ENCODE results near the gene CCDC167. TPM values are rescaled to one million over a fixed set of nuclear protein-coding genes. Genes with fewer than 3 reads are reported as not detected.

Gene CCDC167
- 19.6 and 23.2 TPM in 2 replicates for total RNA-seq (2014; rRNA removed; shearing (Covaris generic); ENCODE audit: low replicate concordance)

GRCh38 chr6:37499433-37500293 lies at the start of gene CCDC167:
Gene CCDC167, minus strand, starts transcription at chr6:37499893. Its CDS starts 30 bp downstream, at chr6:37499863.
- no peak within 1 kb of the TSS; the same call in 1 of the 2 replicates for H3K27ac ChIP-seq (ENCODE audit: low read length)
- peak within 1 kb of the TSS; percentile 90 for H3K9ac ChIP-seq (ENCODE audit: low read length)
- H3K4me3 ChIP-seq (ENCODE audit: low read length): peak within 1 kb of the TSS; percentile 89
- peak within 1 kb of the TSS; percentile 91 for H2AFZ ChIP-seq (ENCODE audit: low read length)
- DNase-seq: peak; percentile 99
- H3K27me3 ChIP-seq (ENCODE audit: low read length): no peaks in the 10 kb centered on the region
- H3K9me3 ChIP-seq (ENCODE audit: low read length): no peaks in the 10 kb centered on the region
- H3K9me2 ChIP-seq (replicated peaks; ENCODE audit: insufficient read depth, low read length): no peaks in the 10 kb centered on the region
- peaks cover 4% of the 10 kb centered on the region; the same call in 1 of the 2 replicates for H4K20me1 ChIP-seq (ENCODE audit: insufficient read depth, low read depth, low read length)
- peaks cover 11% of the 10 kb centered on the region; the same call in 1 of the 2 replicates for H3K79me2 ChIP-seq (ENCODE audit: low read length)
- H3K36me3 ChIP-seq (ENCODE audit: insufficient read depth, low read length): no peaks in the 10 kb centered on the region
- peak within 1 kb of the TSS; percentile 93 for H3K4me2 ChIP-seq (ENCODE audit: low read depth, low read length, poor library complexity, severe bottlenecking)
- peaks cover 46% of the 10 kb centered on the region for H3K4me1 ChIP-seq (ENCODE audit: low read length)

GRCh38 chr6:37549154-37549553 lies 49.5 kb upstream of the CCDC167 start:
- Histone ChIP-seq H3K27me3 (ENCODE audit: low read length) (no peaks in the 10 kb centered on the region), H2AFZ (ENCODE audit: low read length) (peak overlapping the region; percentile 76; the same call in 1 of the 2 replicates), H3K27ac (ENCODE audit: low read length) (peak overlapping the region; percentile 82), H3K4me2 (ENCODE audit: low read depth, low read length, poor library complexity, severe bottlenecking) (peak overlapping the region; percentile 71), H3K9ac (ENCODE audit: low read length) (peak overlapping the region; percentile 29), H3K9me3 (ENCODE audit: low read length) (no peaks in the 10 kb centered on the region), H4K20me1 (ENCODE audit: insufficient read depth, low read depth, low read length) (no peaks in the 10 kb centered on the region), H3K4me3 (ENCODE audit: low read length) (peak overlapping the region; percentile 10; the same call in 1 of the 2 replicates), H3K9me2 (replicated peaks; ENCODE audit: insufficient read depth, low read length) (no peaks in the 10 kb centered on the region), H3K79me2 (ENCODE audit: low read length) (no peaks in the 10 kb centered on the region), H3K4me1 (ENCODE audit: low read length) (peaks cover 69% of the 10 kb centered on the region), H3K36me3 (ENCODE audit: insufficient read depth, low read length) (no peaks in the 10 kb centered on the region)
- peak; percentile 73 for DNase-seq

- no peak for DNase-seq
- no peaks in the 10 kb centered on the region for H3K9me2 ChIP-seq (replicated peaks; ENCODE audit: insufficient read depth, low read length)
- H3K9ac ChIP-seq (ENCODE audit: low read length): no peak overlapping the region
- H2AFZ ChIP-seq (ENCODE audit: low read length): no peak overlapping the region
- no peaks in the 10 kb centered on the region for H3K79me2 ChIP-seq (ENCODE audit: low read length)
- H3K27me3 ChIP-seq (ENCODE audit: low read length): no peaks in the 10 kb centered on the region
- no peak overlapping the region for H3K27ac ChIP-seq (ENCODE audit: low read length)
- no peaks in the 10 kb centered on the region for H3K36me3 ChIP-seq (ENCODE audit: insufficient read depth, low read length)
- H4K20me1 ChIP-seq (ENCODE audit: insufficient read depth, low read depth, low read length): no peaks in the 10 kb centered on the region
- peaks cover 59% of the 10 kb centered on the region for H3K4me1 ChIP-seq (ENCODE audit: low read length)
- peak overlapping the region; percentile 71 for H3K4me2 ChIP-seq (ENCODE audit: low read depth, low read length, poor library complexity, severe bottlenecking)
- H3K9me3 ChIP-seq (ENCODE audit: low read length): no peaks in the 10 kb centered on the region
- H3K4me3 ChIP-seq (ENCODE audit: low read length): no peak overlapping the region
These were observed 48.5 kb upstream of the CCDC167 start for GRCh38 chr6:37548067-37548674.

GRCh38 chr6:37547564-37548061 lies 47.9 kb upstream of the CCDC167 start:
- Histone ChIP-seq H3K9me2 (replicated peaks; ENCODE audit: insufficient read depth, low read length) (no peaks in the 10 kb centered on the region), H2AFZ (ENCODE audit: low read length) (no peak overlapping the region), H3K4me2 (ENCODE audit: low read depth, low read length, poor library complexity, severe bottlenecking) (no peak overlapping the region), H4K20me1 (ENCODE audit: insufficient read depth, low read depth, low read length) (no peaks in the 10 kb centered on the region), H3K9me3 (ENCODE audit: low read length) (no peaks in the 10 kb centered on the region), H3K4me3 (ENCODE audit: low read length) (no peak overlapping the region), H3K27ac (ENCODE audit: low read length) (no peak overlapping the region), H3K79me2 (ENCODE audit: low read length) (no peaks in the 10 kb centered on the region), H3K36me3 (ENCODE audit: insufficient read depth, low read length) (no peaks in the 10 kb centered on the region), H3K9ac (ENCODE audit: low read length) (no peak overlapping the region), H3K27me3 (ENCODE audit: low read length) (no peaks in the 10 kb centered on the region), H3K4me1 (ENCODE audit: low read length) (peaks cover 55% of the 10 kb centered on the region)
- DNase-seq: no peak

GRCh38 chr6:37546141-37546871 lies 46.6 kb upstream of the CCDC167 start:
- Histone ChIP-seq H3K9me3 (ENCODE audit: low read length) (no peaks in the 10 kb centered on the region), H3K9ac (ENCODE audit: low read length) (no peak overlapping the region), H3K4me1 (ENCODE audit: low read length) (peaks cover 45% of the 10 kb centered on the region), H3K27me3 (ENCODE audit: low read length) (no peaks in the 10 kb centered on the region), H4K20me1 (ENCODE audit: insufficient read depth, low read depth, low read length) (no peaks in the 10 kb centered on the region), H3K36me3 (ENCODE audit: insufficient read depth, low read length) (no peaks in the 10 kb centered on the region), H3K27ac (ENCODE audit: low read length) (no peak overlapping the region), H3K4me2 (ENCODE audit: low read depth, low read length, poor library complexity, severe bottlenecking) (no peak overlapping the region), H2AFZ (ENCODE audit: low read length) (no peak overlapping the region), H3K79me2 (ENCODE audit: low read length) (no peaks in the 10 kb centered on the region), H3K9me2 (replicated peaks; ENCODE audit: insufficient read depth, low read length) (no peaks in the 10 kb centered on the region), H3K4me3 (ENCODE audit: low read length) (no peak overlapping the region)
- no peak for DNase-seq

- Histone ChIP-seq H4K20me1 (ENCODE audit: insufficient read depth, low read depth, low read length) (no peaks in the 10 kb centered on the region), H3K4me2 (ENCODE audit: low read depth, low read length, poor library complexity, severe bottlenecking) (no peak overlapping the region), H3K4me1 (ENCODE audit: low read length) (peaks cover 28% of the 10 kb centered on the region)
These were observed 44.8 kb upstream of the CCDC167 start for GRCh38 chr6:37544530-37544929.

GRCh38 chr6:37543361-37543760 lies 43.7 kb upstream of the CCDC167 start:
- Histone ChIP-seq H3K36me3 (ENCODE audit: insufficient read depth, low read length) (no peaks in the 10 kb centered on the region), H3K27me3 (ENCODE audit: low read length) (no peaks in the 10 kb centered on the region), H3K4me1 (ENCODE audit: low read length) (peaks cover 16% of the 10 kb centered on the region), H3K9ac (ENCODE audit: low read length) (no peak overlapping the region), H3K9me2 (replicated peaks; ENCODE audit: insufficient read depth, low read length) (no peaks in the 10 kb centered on the region), H3K4me2 (ENCODE audit: low read depth, low read length, poor library complexity, severe bottlenecking) (no peak overlapping the region), H3K4me3 (ENCODE audit: low read length) (no peak overlapping the region), H3K27ac (ENCODE audit: low read length) (no peak overlapping the region), H3K9me3 (ENCODE audit: low read length) (no peaks in the 10 kb centered on the region), H4K20me1 (ENCODE audit: insufficient read depth, low read depth, low read length) (no peaks in the 10 kb centered on the region), H3K79me2 (ENCODE audit: low read length) (no peaks in the 10 kb centered on the region), H2AFZ (ENCODE audit: low read length) (no peak overlapping the region)
- DNase-seq: no peak

More at GRCh38 chr6:37544530-37544929, 44.8 kb upstream of the CCDC167 start:
- H3K27me3 ChIP-seq (ENCODE audit: low read length): no peaks in the 10 kb centered on the region
- no peaks in the 10 kb centered on the region for H3K9me2 ChIP-seq (replicated peaks; ENCODE audit: insufficient read depth, low read length)
- no peak overlapping the region for H3K27ac ChIP-seq (ENCODE audit: low read length)
- H3K36me3 ChIP-seq (ENCODE audit: insufficient read depth, low read length): no peaks in the 10 kb centered on the region
- H3K9ac ChIP-seq (ENCODE audit: low read length): no peak overlapping the region
- no peaks in the 10 kb centered on the region for H3K79me2 ChIP-seq (ENCODE audit: low read length)
- no peak overlapping the region for H3K4me3 ChIP-seq (ENCODE audit: low read length)
- H2AFZ ChIP-seq (ENCODE audit: low read length): no peak overlapping the region
- DNase-seq: no peak
- H3K9me3 ChIP-seq (ENCODE audit: low read length): no peaks in the 10 kb centered on the region
